ACHN (cell line): Measurements from ENCODE around the gene NBEAL1.
"Not testable (repeated sequence)": the region's sequence is repeated elsewhere in the genome, so short reads cannot be mapped to it uniquely, and the experiment has no call there.

Experiments
- DNase-seq: peaks from one replicate; pipeline ENCODE4 v3.0.0-alpha.2; 2015
- in situ Hi-C: cut with HindIII; loops from 2 replicates; pipeline ENCODE4 v1.10.0; 2017; ENCODE audit warnings: low sequenced_read_pairs, low pct_ligation_motif_present, low pct_unique_long_range_greater_than_20kb

Gene NBEAL1

DNA sequence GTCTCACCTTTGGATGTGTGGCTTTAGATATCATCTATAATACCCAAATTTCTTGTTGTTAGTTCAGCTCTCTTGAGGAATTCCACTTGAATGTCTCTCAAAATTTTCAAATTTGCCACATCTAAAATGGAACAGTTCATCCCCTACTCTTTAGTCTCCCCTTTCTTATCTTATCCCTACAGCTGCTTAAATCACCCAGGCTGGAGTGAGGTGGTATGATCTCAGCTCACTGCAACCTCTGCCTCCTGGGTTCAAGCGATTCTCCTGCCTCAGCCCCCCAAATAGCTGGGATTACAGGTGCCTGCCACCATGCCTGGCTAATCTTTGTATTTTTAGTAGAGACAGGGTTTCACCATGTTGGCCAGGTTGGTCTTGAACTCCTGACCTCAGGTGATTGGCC lies 71.7 kb downstream of the NBEAL1 start:
- in situ Hi-C loops: not testable (repeated sequence)

DNA sequence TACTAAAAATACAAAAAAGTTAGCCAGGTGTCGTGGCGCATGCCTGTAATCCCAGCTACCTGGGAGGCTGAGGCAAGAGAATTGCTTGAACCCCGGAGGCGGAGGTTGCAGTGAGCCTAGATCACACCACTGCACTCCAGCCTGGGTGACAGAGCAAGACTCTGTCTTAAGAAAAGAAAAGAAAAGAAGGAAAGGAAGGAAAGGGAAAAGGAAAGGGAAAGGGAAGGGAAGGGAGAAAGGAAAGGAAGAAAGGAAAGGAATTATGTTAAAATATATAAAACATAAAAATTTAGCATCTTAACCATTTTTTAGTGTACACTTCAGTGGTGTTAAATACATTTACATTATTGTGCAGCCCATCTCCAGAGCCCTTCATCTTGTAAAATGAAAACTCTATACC lies 76.0 kb downstream of the NBEAL1 start:
- in situ Hi-C loops, DNase-seq: not testable (repeated sequence)

More for the DNA sequence above, 71.7 kb downstream of the NBEAL1 start:
- not testable (repeated sequence) for DNase-seq

DNA sequence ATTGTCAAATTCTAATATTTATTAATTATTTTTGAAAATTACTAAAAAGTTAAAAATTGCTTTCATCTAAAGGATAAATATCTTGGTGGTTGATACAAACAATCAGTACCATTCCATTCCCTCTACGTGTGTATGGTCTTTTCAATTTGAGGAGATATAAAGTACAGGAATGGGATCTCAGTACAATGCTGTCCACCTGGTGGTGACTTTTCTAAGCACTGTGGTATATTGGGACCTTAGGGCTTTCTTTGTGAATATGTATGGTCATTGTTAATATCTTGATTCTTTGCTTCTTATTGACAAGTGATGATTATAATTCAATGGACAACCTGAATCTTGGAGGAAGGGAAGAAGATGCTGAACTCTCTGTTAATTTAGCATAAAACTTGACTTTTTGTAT lies 83.1 kb downstream of the NBEAL1 start:
- in situ Hi-C loops: no loop called here

DNA sequence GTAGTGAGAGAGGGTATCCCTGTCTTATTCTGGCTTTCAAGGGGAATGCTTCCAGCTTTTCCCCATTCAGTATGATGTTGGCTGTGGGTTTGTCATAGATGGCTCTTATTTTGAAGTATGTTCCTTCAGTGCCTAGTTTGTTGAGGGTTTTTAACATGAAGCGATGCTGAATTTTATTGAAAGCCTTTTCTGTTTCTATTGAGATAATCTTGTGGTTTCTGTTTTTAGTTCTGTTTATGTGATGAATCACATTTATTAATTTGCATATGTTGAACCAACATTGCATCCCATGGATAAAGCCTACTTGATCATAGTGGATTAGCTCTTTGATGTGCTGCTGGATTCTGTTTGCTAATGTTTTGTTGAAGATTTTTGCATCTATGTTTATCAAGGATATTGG lies 87.7 kb downstream of the NBEAL1 start:
- in situ Hi-C loops, DNase-seq: not testable (repeated sequence)

More for the DNA sequence above, 83.1 kb downstream of the NBEAL1 start:
- peak; percentile 44 for DNase-seq

DNA sequence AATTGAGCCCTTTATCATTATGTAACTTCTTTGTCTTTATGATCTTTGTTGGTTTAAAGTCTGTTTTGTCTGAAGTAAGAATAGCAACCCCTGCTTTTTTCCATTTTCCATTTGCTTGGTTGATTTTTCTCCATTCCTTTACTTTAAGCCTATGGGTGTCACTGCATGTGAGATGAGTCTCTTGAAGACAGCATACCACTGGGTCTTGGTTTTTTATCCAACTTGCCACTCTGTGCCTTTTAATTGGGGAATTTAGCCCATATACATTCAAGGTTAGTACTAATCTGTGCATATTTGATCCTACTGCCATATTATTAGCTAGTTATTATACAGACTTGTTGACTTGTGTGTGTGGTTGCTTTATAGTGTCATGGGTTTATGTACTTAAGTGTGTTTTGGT lies 89.6 kb downstream of the NBEAL1 start:
- no peak for DNase-seq
- in situ Hi-C loops: no loop called here

DNA sequence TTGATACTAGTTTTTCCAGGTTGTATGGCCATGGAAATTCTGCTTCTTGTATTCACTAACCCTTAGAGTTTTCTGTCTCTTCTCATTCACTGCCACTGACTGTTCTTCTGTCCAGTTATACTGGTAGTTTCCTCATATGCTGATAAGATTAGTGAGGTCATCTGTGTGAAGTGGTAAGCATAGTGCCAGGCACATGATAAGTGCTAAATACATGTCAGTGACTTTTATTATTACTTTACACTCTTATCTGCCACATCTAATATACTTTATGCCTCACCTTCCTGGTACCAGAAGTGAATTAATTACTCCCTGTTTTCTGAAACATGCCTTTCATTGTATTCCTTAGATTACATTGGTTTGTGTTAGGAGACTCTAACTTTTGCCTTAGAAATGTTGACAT lies 91.3 kb downstream of the NBEAL1 start:
- no peak for DNase-seq
- in situ Hi-C loops: no loop called here

DNA sequence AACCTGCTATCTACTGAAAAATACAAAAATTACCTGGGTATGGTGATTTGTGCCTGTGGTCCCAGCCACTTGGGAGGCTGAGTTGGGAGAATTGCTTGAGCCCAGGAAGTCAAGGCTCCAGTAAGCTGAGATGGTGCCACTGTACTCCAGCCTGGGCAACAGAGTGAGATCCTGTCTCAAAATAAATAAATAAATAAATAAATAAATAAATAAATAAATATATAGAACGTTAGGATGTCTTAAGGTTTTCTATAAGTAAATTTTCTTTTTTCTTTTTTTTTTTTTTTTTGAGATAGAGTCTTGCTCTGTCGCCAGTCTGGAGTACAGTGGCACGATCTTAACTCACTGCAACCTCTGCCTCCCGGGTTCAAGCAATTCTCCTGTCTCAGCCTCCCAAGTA lies 95.8 kb downstream of the NBEAL1 start:
- DNase-seq, in situ Hi-C loops: not testable (repeated sequence)

DNA sequence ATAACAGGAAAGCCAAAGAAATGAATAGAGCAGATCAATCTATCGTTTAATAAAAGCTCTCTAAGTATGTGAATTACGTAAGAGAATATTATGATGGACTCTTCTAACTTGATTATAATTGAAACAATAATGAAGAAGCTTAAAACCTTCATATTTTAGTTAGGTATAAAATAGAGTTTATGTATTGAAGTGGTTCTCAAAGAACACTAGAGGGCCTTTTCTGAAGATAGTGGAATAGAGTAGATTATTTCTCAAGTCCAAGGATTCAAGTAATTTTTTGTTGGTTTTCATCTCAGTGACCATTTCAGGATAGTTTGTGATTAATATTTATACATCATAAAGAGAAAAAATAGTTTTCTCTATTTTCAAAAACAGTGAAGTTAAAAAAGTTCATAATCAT lies 97.7 kb downstream of the NBEAL1 start:
- in situ Hi-C loops: no loop called here

DNA sequence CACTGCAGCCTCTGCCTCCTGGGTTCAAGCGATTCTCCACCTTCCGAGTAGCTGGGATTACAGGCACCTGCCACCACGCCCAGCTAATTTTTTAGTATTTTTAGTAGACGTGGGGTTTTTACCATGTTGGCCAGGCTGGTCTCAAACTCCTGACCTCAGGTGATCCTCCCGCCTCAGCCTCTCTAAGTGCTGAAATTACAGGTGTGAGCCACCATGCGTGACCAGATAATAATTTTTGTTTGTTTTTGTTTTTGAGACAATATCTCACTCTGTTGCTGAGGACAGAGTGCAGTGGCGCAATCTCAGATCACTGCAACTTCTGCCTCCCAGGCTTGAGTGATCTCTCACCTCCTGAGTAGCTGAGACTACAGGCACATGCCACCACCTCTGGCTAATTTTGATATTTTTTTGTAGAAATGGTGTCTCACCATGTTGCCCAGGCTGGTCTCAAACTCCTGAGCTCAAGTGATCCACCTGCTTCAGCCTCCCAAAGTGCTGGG lies 100.6 kb downstream of the NBEAL1 start:
- DNase-seq, in situ Hi-C loops: not testable (repeated sequence)

More for the DNA sequence above, 97.7 kb downstream of the NBEAL1 start:
- no peak for DNase-seq

DNA sequence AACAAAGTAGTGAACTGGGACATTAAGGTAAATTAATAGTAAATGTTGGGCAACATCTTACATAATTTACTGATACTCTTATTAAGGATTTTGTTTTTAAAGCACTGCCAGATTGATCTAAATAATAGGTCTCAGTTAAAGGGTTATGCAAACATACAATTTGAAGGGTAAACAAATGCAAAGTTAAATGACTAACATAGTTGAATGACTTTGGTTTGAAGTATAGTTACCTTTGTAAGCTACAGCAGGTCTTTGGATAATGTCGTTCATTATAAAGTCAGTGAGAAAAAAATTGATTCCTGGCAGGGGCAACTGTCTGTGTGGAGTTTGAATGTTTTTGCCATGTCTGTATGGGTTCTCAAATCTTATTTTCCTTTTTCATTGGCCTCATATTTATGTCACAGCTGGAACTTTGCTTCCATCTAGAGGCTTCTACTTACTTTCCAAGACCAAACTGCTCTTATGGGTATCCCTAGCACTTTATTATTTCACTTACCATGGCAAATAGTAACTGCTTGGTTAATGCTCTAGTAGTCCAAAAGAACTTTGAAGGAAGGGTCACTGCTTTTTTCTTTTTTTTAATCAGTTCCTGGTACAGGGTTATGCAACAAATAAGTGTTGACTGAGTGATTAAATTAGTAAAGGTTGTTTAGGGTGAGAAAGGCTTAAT lies 107.8 kb downstream of the NBEAL1 start:
- DNase-seq: peak; percentile 17
- in situ Hi-C loops: no loop called here

DNA sequence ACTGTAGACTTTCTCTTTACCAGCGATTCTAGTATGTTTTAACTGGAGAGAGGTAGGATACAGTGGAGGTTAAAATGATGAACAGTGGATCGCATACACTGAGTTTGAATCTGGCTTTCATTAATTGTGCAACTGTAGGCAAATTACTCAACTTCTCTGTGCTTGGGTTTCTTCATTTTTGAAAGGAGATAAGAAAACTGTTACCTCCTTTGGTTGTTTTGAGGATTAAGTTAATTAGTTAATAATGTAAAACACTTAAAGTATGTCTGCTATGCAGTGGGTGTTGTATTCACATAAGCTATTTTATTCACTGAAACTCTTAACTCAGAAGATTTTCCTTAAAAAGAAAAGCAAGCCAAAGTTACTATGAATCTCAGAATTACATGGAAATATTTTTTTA lies 112.3 kb downstream of the NBEAL1 start:
- no peak for DNase-seq
- in situ Hi-C loops: no loop called here

DNA sequence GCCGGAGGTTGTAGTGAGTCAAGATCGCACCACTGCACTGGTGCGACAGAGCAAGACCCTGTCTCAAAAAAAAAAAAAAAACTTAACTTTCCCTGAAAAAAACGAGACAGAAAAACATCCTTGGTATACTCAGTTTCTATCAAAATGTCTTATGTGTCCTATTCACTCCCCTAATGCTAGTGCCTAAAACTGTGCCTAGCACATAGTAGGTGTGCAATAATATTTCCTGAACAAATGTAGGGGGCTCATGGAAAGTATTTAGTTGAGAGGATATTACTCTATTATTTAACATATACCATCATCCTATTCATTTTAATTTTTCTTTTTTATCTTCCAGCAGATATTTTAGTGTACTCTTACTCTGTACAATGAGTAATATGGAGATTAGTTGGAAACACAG lies 120.4 kb downstream of the NBEAL1 start:
- no peak for DNase-seq
- in situ Hi-C loops: no loop called here

DNA sequence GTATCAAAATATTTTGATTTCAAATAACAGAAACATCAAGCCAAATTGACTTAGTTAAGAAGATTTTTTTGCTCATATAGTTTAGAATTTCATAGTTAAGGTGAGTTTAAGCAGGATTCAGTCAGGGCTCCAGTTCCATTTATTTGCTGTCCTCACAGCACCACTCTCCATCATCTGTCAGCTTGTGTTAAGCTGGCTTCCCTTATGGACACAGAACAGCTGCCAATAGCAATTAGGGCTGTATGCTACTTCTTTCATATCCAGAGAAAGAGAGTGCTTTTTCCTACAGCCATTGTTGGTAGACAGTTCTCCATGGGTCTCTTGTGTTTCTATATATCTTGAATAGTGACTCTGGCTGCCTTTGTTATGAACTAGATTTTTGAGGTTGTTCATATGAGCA lies 128.7 kb downstream of the NBEAL1 start:
- in situ Hi-C loops: no loop called here
- no peak for DNase-seq

DNA sequence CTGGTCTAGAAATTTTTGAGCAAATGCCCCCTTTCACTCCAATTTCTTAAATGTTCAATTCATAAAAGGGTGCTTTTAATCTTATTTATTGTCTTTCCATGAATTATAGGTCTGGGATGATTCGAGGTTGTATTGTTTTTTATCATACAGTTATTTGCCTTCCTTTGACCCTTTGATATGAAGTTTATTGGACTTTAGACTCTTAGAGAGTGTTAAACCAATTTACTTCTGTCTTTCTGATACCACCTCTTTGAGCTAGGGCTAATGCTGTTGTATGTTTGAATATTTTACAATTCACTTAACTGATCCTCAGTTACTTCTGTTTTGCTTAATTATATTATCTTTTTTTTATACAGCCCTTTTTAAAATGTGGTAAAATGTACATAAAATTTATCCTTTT lies 134.5 kb downstream of the NBEAL1 start:
- no peak for DNase-seq
- in situ Hi-C loops: no loop called here

DNA sequence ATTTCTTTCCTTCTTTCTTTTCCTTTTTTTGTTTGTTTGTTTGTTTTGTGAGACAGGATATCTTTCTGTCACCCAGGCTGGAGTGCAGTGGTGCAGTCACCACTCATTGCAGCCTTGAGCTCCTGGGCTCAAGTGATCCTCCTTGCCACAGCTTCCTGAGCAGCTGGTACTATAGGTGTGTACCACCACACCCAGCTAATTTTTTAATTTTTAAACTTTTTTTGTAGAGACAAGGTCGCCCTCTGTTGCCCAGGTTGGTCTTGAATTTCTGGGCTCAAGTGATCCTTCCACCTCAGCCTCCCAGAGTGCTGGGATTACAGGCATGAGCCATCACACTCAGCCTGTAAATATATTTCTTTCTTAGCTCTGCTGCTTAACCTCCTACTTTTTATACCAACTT lies 140.7 kb downstream of the NBEAL1 start:
- no peak for DNase-seq

DNA sequence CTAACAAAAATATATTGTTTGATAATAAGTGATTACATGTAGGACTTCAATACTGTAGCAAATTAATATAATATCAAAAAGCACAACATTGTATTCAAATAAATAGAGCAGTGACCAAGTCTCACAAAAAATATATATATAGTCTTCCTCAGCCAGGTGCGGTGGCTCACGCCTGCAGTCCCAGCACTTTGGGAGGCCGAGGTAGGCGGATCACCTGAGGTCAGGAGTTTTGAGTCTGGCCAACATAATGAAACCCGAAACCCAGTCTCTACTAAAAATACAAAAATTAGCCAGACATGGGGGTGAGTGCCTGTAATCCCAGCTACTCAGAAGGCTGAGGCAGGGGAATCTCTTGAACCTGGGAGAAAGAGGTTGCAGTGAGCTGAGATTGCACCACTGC lies 148.0 kb downstream of the NBEAL1 start:
- in situ Hi-C loops, DNase-seq: not testable (repeated sequence)

More for the DNA sequence above, 140.7 kb downstream of the NBEAL1 start:
- in situ Hi-C loops: no loop called here

DNA sequence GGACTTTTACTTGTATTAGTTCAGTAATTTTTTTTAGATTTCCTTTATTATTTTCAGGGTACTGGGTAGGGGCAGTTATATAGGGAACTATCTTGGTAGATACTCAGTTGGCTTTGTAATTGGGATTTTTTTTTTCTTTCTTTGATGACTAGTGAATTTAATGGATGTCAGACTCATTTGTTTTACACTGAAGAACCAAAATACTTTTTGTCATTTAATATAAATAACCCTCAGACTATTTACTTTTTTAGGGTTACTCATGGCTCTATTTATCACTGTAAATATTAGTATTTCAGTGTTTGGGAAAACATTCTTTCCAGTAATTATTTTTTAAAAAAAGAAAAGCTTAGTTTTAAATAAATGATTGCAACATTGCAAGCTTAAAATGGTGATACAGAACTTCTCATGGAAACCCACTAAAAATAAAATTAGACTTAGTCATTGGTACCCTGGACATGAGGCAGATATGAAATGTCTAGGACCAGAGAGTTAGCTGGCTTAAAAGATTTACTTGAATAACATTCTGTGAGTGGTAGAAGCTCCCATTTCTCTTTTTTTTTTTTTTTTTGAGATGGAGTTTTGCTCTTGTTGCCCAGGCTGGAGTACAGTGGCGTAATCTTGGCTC lies 149.7 kb downstream of the NBEAL1 start:
- DNase-seq: no peak
- in situ Hi-C loops: no loop called here

DNA sequence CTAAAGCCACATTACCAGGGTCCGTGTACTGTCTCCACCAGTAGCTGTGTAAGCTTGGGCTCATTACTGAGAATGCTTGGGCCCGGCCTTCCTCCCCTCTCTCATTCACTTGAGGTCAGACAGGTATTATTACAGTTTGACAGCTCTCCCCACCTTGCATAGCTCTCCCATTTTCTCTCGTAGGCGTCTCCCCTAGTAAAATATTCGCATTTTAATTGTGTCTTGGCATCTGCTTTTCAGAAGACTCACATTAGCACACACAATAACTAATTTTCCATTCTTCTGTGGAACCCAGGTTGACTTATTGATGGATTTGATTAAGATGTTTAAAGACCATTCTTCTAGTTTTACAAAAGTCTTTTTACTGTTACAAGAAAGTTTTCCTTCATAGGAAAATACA lies 153.1 kb downstream of the NBEAL1 start:
- no peak for DNase-seq
- in situ Hi-C loops: no loop called here

DNA sequence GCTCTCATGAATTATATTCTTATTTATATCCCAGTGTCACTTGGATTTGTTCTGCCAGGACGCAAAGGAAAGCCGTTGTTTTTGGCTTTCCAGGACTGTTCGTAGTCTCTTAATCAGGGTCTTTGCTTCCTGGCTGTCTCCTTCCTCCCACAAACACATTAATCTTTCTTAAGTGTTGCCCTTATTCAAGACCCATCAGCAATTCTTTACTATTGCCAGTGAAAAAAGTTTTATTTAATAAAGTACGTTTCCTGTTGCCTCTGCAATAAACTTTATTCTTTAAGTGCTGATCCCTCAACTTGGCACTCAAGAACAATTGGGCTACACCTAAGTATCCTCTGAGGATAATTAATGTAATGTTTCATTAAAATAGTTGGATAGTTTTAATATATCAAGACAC lies 155.8 kb downstream of the NBEAL1 start:
- DNase-seq: no peak
- in situ Hi-C loops: no loop called here

DNA sequence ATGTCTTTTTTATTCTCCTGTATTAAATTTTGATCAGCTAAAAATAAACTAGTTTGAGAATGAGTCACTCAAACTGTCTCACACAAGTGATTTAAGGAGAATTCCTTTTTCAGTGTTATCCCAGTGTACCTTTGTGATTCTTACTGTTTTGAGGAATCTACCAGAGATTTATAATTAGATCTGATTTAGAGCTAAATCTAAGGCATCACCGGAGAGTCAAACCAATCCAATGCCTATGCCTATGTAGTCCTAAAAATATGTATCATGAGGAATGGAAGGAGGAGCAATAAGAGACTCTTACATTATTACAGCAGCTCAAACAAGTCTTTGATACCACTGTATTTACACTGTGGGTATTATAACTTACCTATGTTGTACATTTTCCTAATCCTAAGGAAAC lies 160.7 kb downstream of the NBEAL1 start:
- in situ Hi-C loops: no loop called here
- DNase-seq: no peak
